HG03139 (cell line): Measurements from ENCODE around the gene DTNA.

Experiments used
- ATAC-seq: cut with Tn5 transposase; IDR thresholded peaks from one replicate; pipeline ENCODE4 v1.9.1; 2021; ENCODE audit not compliant: unreplicated experiment

Gene DTNA

DNA sequence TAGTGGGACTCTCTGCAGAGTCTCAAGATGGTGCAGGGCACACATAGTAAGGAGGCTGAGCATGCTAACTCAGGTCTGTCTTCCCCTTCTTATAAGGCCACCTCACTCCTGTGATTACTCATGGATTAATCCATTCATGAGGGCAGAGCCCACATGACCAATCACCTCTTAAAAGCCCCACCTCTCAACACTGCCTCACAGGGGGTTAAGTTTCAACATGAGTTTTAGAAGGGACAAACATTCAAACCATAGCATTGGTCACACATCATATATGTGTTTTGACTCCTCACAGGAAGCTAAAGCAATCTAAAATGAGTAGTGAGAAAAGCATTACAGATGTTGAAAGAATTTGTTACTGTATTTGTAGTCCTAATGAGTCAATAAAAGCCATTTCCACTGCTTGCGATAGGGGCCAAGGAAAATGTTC, 57.5 kb downstream of the DTNA start:
- no peak for ATAC-seq

DNA sequence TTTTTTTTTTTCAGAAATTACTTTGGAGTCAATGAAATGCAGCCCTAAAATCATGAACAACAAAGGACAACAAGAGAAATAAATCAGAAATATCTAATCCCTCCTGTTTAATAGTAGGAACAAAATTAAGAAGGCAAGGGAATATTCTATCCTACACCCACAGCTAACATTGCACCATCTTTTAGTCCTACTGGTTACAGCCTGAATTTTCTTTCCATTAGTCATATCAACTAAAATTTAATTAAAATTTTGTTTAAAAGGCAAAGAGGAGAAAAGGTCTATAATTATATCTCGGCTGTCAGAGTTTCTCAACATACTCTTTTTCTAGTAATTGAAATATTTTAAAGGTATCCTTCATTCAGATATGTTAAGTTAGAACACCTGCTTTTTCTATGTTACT, 61.9 kb downstream of the DTNA start:
- ATAC-seq, result no peak

DNA sequence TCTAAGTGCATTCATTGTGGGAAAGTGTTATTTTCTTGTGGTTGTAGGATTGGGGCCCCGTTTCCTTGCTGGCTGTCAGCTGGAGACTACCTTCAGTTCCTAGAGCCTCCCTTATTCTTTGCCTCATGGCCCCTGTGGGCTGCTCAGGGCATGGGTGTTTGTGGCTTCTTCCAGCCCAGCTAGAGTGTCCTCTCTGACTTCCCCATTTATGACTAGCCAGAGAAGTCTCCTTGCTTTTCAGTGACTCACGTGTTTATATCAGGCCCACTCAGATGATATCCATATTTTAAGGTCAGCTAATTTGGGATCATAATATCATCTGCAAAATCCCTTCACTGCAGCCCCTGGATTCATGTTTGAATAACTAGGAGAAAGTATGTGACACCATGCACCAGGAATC, 62.8 kb downstream of the DTNA start:
- ATAC-seq, result no peak

DNA sequence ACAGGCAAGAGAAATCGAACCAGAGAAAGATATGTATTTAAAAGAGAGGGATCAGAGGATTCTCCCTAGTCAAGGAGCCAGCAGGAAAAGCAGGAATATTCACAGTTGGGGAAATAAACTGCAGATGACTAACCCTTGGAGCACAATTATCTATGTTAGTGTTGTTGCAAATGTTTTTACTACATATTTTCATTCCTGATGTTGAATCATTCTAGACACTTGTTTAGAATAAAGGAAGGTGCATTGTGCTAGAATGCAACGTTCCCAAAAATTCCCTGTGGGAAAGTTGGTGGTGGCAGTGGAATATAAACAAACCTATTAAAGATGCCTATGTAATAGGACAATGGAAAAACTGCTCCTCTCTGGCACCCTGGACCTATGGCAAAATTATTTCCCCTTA, 63.3 kb downstream of the DTNA start:
- no peak for ATAC-seq

DNA sequence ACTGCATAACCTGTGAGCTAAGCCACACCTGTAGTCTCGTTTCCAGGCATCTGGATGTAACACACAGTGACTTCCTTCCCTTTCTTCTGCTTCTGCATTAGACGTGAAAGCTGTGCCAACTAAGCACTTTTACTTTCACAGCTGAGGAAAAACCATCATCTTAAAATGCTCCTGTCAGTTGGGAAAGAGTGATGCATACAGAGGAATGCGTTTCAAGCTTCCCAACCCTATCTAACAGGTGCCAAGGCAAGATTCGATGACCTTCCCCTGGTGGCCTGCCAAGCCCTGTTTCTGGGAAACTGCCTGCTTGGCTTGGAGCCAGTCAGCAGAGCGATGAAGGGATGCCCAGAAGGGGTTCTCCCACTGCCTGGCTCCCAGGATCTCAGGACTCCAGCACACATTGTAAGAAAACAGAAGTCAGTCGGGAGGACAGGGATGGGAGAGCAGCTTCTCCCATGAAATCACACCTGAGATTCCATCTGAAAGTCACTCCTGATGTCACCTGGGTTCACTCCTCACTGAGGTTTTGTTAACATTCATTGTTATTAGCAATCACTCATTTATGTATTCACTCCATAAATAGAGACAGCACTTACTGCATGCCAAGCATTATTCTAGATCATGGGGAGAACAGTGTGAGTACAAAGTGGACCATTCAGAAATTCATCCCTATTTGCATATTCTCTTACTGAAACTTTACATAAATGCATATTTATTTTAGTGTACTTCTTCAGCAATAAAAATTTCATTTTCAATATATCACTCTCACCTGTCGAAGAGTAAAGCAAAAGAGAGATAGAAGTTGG, 64.1 kb downstream of the DTNA start:
- no peak for ATAC-seq

DNA sequence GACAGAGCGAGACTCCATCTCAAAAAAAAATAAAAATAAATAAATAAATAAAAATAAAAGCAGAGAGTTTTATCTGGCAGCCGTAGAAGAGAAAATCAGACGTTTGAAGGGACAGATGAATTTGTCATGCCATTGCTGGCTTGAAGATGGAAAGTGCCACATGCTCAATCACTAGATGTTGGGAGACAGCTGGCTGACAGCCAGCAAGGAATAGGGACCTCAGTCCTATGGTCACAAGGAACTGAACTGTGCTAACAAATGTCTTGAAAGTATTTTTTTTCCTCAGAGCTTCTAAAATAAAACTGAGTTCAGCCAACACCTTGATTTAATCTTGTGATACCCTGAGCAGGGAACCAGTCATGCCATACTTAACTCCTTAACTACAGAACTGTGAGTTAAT, 65.4 kb downstream of the DTNA start:
- no peak for ATAC-seq

DNA sequence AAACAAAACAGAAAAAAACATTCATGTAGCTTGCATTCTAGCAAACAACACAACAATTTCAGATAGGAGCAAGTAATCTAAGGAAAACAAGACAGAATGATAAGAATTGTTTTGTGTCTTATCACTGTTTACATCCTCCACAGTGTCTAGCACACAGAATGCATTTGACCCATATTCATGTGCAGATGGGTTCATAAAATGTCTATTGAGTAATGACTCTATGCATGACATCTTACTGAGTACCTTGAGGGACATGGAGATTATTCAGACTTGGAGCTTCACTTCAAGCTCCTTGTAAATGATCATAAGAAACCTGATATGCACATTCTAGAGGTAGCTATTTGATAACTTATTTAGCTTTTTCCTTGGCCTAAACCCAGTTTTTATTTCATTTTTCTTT, 69.0 kb downstream of the DTNA start:
- ATAC-seq, result no peak

DNA sequence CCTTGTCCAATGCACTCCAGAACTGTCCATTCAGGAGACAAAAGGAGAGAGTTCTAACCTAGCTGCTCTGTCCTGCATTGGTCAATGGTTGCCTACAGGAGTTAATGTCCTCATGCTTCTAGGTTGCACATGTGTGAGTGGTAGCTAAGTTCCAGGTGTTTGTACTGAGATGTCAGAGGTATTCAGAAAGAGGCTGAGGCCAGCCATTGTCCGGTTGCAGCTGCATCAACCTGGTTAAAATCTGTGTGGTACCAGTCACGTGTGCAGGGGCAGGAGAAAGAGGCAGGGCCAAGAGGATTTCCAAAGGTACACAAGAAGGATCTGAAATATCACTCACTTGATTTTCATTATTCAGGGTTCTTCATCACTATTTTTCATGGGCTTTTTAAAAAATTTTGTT, 70.8 kb downstream of the DTNA start:
- no peak for ATAC-seq

DNA sequence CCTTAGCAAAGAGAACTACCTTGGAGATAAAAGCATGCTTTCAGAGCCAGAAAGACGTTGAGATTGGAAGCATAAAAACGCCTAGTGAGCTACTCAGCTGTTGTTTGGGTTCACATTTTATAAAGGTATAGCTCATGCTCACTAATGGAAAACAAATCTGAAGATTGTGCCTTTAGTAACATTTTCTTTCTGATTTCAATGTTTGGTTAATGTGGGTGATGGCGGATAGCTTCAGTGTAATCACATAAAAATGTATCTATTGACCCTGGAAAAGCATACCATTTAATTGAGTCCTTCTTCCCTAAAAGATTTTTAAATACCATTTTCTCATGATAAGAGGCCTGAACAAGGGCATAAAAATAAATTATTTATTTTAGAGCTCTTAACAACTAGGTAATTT, 73.4 kb downstream of the DTNA start:
- no peak for ATAC-seq

DNA sequence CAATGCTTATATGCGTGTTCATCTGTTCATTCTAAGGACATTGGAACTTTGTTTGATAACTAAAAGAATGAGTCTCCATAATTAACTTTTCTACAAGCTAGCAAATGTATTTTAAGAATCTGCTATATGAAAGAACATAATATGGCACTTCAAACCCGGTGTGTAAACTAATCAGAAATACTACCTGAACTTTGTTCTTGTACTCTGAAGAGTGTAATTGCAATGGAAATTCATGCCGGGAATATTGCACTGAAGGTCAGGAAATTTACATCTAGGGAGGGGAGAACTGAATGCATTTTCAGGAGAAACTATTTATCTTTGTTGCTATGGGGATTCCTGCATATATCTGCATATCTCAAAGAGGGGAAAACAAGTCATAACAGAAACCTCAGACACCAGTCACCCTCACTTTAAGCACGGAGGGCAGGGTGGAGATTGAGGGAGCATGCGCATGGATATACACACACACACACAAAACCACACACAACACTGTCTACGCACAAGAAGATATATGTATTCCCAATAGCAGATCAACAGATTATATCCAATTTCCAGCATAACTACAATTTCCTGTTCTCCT, 76.2 kb downstream of the DTNA start:
- no peak for ATAC-seq

DNA sequence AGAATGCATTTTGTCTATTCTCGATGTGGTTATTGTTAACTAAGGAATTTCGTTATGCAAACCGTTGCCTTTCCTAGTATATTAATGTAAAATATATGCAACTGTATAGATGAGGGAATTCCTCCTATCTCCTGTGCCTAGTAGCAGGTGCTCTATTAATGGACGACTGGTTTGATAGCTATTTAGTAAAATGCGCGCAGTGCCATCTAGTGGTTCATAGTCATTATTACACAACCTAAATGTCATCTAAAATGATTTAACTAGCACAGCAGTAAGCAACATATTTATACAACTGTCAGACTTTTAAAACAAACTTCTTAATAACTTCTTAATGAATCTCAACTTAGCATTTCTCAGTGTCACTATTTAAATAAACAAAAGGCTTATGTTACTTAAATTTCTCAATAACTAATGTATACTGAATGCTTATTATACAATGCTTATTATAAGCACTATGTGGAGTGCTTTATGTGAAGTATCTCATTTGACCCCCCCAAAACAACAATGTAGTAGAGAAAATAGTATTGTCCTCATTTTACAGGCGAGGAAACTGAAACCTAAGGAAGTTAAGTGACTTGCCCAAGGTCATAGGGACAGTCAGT, 77.9 kb downstream of the DTNA start:
- peak; percentile 76 for ATAC-seq

DNA sequence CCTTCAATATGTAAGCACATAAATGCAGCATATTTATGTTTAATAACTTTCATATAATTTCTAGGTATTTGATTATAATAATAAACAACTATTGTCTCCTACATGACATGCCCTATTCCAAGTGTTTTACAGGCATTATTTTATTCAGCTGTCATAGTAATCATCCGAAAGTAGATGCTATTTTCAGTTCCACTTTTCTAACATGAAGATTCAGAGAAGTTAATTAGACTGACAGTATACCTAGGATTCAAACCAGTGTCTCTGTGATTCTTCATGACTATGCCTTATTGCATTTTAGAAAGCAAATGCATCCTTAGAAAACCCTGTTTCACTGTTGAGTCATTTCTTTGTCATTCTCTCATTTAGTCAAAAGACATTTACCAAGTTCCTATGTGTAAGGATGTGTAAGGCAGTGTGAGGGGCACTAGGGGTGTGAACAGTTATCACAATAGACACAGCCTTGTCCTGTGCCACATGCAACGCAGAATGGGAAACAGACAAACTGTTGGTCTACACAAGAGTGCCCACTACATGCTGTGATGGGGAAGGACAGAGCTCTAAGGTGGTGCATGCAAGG, 79.8 kb downstream of the DTNA start:
- ATAC-seq, result no peak

DNA sequence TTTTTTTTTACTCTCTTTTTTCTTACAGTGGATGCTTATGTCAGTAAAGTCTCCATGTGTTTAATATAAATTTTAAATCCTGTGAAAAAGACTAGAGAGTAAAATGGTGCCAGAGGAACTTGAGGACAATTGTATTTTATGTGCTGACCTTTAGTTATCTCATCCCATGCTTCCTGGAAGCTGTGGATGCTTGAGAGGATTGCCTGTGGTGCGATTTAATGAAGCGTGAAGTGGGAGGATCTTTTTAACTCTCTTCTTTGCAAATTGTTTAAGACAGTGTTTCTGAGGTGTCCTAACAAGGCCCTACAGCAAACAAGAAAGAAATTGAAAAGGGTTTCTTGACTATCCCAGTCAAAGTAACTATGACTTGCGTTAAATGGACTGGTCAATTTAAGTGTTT, 84.2 kb downstream of the DTNA start:
- no peak for ATAC-seq

DNA sequence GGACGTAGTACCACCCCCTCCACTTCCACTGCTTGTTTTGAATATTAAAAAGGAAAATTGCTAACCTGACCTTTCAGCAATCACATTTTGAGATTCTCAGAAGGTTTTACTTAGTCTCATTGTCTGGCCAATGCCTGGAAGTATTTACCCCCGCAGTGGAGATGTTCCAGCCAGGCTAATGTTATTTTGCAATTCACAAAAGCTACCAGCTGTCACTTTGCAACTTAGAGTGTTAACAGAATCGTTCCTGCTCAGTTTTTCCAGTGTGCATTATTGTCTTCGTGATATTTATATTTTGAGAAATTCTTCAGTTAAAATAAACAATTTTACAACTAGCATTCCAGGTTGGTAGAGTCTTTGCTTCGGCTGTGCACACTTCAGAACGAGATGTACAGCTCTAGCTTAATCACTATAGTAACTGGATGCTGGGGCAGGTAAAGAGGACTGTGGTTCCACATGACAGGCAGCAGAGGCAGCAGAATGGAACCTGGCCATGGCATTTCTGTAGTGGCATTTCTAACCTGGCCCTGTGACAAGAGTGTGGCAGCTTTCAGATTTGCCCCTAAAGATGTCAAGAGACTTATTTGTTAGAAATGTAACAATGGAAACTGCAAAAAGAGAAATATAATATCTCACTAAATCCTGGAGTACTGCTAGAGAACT, 85.1 kb downstream of the DTNA start:
- no peak for ATAC-seq

DNA sequence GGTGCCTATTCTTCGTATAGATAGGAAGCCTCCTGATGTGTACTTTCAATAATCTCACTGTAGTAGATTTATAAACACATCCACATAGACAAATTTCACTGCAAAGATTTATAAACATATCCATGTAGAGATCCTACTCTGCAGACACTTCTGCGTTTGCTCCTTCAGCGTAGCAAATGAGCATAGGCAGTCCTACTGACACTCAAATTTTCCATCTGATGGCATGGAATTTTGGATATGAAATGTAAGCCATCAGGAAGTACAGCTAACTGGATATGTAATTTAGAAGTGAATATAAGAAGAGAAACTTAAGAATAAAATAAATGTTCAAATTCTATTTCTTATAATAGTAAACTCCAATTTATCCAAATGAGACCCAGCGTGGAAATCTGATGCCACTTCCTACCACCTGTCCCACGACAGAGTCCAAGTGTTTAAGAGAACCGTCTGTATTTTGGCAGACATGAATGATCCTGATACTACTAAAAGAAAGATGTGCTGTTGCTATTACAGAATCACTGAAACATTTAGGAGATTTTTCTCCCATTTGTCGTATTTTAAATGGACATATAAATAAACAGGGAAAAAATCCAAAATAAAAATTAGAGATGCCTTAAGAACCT, 86.0 kb downstream of the DTNA start:
- no peak for ATAC-seq

DNA sequence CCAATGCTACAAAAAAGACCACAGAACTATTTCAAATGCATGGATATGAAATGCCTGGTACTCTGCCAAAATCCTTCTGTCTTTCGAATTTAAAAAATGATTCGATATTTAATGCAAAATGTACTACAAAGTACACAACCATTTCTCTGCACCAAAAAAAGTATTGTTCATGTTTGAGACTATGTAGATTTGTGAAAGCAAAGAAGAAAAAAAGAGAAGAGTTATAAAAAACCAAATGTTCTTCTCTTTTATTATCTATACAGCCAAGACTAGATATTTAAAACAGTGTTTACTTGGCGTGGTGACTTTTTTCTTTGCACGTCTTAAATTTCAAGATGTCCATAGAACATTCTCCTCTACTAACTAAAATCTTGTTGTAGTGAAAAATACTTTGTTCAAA, 89.2 kb downstream of the DTNA start:
- no peak for ATAC-seq

DNA sequence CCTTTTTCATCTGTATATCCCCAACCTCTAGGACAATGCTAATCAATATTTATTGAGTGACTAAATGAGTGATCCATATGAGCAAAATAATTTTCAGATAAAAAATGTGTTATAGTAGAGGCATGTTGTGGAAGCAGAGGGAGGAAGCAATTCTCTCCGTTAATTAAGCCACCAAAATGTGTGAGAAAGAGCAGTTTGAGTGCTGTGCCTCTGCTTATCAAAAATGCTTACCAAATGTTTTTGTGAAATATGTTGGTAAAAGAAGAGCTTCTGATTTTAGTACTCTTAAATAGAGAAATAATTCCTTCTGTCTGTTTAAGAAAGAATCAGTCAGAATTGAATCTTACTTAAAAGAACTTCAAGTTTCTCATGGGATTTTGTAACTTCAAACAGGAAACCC, 90.3 kb downstream of the DTNA start:
- ATAC-seq, result no peak

DNA sequence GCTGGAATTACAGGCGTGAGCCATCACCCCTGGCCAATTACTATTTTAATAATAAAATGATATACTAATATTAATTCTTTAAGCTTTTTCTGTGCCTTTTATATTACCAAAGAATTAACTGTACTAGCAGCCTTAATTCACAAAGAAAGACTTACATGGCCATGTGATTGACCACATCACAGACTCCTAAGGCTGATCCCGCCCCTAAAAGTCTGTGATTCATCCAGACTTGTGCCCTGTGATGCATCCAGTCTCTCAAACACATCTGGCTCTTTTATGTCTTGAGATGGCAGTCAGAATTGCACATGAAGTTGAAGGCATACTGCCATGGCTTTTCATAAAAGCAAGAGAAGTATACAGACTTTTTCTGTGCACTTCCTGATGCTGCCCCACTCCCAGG, 91.7 kb downstream of the DTNA start:
- ATAC-seq, result no peak

DNA sequence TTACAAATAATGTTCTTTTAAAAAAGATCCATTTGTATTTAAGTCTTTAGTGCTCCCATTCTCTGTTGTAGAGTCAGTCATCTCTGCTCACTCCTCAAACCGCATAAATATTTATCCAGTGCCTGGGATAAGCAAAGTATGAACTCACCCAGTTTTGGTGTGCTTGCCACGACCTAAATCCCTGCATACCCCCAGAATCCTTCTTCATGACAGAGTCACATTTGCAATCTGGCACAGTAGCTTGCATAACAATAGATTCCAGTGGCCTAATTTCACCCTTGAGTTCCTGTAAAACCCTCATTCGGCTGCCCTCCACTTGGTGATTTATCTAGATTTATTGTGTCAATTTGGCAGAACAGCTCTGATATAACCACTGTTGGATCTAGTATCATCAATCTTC, 92.9 kb downstream of the DTNA start:
- ATAC-seq, result no peak

DNA sequence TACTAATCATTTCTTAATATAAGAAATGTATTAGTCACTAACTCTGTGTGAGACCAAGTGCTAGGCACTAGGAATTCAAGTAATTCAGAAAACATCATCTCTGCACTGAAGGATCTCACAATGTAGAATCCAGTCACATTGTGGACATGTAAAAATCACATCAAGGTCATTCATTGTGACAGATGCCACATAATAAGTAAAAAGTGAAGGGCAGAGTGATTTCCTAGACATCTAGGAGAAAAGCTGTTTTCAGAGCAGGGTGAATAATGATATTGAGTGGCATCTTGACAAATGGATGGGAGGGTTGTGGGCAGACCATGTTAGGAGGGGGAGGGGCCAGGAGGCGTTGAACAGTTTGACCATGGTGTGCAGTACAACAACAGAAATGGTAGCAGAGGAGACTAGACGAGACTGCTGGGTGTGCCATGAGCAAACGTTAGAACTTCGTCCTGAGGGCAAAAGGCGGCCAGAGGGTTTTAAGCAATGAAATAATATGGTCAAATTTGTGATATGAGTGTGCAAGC, 93.8 kb downstream of the DTNA start:
- no peak for ATAC-seq
